GM21786 (cell line): ENCODE measurements around the gene ETS1.
A peak's percentile ranks its signal among the peaks of the same experiment; 100 is the strongest.

ENCODE experiments used
- ATAC-seq: cut with Tn5 transposase; IDR thresholded peaks from one replicate; pipeline ENCODE4 v1.9.1; 2021; ENCODE audit not compliant: unreplicated experiment

ETS1 gene

DNA sequence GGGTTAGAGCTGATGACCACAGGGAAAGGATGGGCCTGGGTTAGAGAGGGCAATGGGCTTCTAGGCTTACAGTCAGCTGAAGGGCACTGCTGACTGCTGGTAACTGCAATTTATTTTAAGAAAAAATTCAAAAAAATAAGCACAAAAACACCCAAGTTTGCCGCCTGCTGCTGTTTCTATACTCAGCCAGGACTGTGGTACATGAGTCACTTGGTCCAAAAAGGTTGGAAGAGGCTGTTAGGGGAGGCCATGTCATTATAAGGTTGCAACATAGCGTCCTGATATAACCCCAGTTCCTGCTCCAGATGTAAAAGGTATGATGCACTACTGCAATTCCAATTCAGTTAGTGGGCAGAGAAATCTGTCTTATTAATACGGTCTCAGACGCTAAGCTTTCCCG is 98.9 kb downstream of the ETS1 start:
- ATAC-seq: no peak

DNA sequence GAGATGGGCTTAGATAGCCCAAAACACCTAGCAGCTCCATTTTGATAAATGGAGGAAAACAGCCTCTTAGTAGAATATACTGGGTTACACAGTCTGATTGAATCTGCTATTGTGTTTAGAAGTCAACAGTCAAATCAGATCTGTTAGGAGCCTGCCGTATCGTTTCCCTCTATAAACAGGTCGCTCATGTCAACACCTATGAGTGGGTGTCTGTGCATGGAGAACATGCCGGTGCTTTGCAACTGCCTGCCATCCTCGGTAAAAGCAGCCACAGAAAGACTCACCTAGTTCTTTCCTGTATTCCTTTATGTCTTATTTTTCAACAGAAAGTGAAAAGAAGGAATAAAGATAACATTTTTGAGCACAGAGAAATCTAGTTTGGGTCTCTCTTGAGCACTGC is 99.4 kb downstream of the ETS1 start:
- ATAC-seq: no peak

DNA sequence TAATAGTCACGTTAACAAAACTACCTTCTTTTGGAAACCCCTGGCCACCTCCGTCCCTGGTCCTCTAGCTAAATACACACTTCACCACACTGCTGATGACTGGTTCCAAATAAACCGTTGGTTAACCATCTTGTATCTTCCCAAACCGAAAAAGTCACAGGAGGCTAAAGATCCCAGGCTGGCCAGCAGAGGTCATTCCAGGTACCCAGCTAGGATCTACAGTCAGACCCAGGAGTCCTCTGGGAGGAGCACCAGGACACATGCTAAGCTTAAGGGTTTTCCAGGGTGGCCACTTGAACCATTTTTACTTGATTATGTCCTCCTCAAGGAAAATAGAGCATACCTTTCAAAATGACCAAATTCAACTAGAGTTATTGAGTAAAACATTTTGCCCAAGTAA is 103.2 kb downstream of the ETS1 start:
- ATAC-seq: no peak

DNA sequence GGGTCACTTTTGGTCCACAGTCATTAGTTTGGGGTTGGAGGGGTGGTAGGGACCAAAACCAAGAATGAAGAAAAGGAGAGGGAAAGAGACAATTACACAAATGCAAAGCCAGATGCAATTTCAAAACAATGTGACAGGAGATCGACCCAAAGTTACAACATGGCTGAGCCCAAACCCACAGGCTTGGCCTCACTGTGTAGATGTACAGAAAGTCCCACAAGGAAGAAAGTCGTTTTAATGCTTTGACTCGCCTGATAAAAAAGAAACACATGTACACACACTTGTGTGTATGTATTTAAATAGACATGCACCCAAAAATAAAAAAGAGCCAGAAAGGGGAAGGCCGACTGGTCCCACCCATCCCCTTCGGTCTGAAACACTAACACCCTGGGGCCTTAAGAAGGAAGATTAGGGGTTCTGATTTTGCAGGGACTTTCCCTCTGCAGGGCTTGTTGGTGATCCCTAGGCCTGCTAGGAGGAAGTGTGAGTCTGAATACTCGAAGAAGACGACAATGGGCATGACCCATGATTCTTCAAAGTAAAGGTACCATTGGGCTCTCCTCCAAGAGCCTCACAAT is 104.1 kb downstream of the ETS1 start:
- ATAC-seq: peak; percentile 76

DNA sequence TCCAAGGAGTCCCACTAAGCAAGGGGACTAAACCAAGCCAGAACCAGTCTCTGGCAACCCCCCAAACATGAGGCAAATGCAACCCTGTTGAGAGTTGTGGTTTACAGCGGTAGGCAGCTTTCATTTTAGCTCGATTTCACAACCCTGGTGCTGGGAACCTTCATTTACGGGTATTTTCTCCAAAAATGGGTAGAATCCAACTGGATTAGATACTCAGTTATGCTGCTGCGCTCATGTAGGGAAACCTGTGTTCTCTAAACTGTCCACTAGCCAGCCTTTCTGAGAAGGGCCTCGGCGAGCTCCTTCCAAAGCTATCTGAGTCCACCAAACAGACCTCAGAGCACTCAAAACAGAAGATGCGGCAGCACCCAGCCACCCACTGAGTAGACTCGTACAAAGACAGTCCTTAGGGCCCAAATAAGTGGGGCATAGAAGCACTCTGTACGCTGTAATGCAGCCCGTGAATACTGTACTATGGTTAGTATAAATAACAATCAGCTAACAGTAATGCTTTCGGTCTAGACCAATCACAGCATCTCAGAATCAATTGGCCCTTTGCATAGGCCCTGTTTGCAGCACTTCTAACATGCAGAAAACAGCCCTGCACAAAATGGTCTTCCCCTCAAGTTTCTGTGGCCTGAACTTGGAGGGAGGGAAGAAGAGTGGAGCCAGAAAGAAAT is 104.7 kb downstream of the ETS1 start:
- peak; percentile 37 for ATAC-seq

DNA sequence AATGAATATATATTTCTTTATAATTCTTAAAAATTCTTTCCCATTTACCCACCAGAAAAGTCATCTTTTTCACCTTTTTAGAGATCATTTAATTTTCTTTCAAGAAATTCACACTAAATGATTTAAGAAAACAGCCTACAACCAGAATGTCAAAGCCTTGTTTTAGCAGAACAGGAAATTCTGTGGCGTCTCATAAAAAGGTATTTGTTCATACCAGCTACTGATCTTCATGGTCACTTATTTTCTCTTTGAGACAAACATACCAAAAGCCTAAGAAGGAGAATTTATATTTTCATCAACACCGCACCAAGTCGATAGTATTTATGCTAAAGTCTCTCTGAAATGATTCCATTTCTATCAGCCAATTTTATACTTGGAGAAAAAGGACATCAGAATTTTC is 105.3 kb downstream of the ETS1 start:
- no peak for ATAC-seq

DNA sequence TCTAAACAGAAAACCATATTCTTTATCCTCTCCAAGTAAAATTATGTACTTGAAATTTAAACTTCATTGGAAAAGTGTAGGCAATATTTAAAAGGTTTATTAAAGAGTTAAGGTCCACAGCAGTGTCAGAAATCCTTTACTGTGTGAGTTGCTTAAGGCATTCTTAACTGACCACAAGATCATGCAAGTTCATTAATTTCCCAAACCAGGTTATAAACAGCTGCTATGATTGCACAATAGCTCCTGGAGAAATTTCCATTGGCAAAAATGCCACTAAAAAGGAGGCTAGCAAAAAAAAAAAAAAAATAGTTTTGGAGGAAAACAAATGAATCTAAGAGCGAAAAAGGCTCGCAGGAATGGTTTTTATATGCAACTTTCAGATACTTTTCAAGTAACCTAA is 106.2 kb downstream of the ETS1 start:
- no peak for ATAC-seq

DNA sequence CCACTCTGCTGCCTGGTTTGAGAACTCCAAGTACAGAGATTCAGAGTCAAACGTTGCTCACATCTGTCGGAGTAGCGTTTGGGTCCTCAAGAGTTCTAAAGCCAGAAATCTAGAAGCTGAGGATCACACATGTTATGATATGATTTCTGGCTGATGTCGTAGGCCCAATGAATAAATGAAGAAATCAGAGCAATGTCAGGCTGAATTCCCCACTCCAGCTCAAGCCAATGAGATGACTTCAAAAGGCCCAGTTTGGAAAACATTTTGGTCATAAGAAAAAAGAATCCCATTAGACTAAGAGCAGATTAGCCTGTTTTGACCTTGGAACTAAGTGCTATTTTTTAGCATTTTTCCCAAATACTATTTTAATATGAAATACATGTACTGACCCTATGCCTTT is 106.7 kb downstream of the ETS1 start:
- no peak for ATAC-seq

DNA sequence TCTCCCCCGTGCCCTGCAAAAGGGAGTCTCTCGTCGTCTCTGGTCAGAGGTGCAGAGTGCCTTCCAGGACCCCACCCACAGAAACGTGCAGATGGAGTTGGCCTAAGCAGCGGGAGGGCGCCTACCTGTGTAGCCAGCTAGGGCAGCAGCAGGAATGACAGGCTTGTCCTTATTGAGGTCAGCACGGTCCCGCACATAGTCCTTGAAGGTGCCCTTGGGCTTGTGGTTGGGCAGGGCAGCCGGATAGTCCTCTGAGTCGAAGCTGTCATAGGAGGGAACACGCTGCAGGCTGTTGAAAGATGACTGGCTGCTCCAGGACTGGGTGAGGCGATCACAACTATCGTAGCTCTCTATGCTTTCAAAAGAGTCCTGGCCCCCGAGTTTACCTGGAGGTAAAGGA is 107.3 kb downstream of the ETS1 start:
- ATAC-seq: no peak

DNA sequence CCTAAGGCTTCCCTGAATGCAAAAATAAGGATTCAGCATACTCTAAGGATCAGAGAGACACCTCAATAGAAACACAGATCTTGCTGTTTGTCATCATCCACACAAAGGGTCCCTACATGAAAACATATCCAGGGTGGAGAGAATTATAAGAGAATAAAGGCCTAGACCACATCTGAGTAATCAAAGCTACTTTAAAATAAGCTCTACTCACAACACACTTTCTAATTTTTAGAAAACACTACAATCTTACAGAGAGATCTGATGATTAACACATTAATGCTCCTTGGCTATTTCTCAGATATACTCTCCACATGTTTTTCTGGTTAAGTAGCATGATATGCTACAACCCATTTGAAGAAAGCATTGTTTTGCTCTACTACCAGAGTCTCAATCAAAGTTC is 108.2 kb downstream of the ETS1 start:
- no peak for ATAC-seq

DNA sequence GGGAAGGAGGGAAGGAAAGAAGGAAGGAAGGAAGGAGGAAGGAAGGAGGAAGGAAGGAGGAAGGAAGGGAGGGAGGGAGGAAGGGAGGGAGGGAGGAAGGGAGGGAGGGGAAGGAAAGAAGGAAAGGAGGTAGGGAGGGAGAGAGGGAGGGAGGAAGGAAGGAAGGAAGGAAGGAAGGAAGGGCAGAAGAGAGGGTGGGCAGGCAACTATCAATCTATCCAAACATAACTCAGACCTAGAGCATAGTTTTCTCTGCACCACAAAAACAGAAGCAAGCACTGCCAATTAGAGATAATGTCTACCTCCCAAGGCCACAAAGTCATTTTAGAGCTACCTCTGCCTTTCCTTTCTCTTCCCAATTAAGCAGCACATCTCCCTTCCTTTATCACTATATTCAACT is 109.1 kb downstream of the ETS1 start:
- ATAC-seq: no peak

DNA sequence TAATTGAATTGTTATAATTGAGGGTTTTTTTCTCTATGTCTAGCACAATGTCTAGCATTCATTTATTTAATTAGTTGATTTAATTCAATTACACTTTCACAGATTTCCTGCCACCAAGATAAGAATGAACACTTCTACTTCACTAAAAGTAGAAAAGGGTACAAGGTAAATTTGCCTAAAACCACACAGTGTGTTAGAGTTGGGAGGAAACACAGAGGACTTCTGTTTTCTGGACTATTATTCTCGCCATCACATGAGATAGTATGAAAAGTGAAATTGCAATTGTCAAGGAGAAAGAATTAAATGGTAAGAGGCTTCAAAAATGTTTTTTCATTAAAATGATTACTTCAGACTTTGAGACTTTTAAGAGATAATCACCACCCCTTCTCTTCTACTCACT is 109.5 kb downstream of the ETS1 start:
- no peak for ATAC-seq

DNA sequence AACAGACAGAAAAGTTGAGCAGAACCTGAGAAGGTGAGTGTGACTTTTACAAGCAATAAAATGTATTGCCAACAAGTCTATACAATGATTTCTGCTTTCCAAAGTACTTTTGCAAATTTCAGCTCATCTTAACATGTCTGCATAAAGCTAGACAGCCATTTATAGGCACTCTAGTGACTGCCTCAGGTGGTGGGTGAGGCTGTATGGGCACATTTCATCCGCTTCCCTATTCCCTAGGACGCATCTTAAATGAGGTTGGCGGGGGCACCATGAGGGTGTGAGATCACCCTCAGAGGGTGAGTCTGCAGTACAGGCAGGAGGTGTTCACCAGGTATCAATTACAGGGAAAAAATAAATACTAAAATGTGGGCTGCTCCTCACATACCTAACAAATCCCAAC is 110.1 kb downstream of the ETS1 start:
- ATAC-seq: no peak

DNA sequence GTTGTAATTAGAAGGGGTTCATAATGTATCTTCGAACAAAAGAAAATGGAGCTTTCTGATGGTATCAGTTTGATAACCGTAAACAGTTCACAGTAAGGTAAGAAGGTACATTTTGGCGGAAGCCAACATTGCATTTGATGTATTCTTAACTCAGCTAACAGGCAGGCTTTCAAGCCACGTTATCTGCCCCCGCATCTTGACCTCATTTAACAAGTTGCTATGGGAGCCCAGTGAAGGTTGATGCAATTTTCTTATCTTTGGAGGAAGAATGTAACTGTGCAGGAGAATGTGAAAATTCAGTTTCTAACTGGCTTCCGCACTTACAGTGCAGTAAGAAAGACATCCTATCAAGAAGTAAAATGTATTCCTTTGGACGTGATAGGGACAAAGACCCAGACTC is 110.6 kb downstream of the ETS1 start:
- ATAC-seq: no peak

DNA sequence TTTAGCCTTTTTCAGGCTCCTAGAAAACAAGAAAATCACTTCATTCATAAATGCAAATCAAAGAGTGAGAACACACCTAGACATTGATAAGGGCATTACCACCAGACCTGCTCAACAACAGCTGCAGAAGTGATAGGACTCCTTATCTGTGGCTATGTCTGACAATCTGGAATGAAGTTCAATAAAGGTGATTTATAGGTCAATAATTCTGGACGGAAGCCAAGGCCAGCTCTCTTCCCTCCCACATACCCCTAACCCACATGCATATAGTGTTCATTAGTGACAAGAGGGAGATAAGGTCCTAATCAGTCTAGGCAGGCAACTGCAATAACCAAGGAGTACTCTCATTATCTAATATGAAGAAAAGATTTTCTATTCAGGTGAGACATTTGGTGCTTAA is 111.3 kb downstream of the ETS1 start:
- no peak for ATAC-seq

DNA sequence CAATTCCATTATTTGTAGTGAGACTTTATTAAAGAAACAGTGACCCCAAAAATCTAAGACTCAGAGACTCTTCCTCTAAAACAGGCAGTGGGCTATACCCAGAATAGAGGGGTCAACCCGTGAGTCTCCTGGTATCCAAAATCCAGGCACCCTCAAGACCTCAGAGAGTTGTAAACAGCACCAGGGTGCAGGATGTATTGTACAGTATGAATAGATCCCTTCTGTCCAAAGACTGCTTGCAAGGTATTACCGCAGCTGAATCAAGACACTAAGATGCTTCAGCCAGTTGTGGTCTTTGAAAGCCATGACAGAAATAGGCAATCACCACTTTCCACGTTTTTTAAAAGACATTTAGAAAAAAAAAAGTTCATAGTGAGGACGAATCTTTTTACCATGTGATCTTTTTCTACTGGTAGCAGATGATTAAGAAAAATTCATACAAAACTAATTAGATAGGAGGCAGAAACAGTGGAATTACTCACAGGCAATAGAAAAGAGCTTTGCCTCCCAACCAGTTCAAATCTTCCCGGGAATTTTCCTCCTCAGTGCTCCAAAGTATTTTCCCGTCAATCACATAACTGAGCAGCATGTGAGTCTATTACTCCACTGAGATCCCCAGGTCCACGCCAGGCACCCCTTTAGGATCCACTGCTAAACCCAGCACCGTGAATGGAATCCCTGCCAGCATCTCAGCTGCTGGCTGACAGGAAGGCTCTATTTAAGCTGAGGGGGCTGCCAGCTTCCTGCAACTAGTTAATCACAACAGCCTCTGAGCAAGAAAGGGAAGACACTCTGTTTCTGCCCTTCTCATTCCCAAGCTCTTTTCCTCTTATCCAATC is 113.1 kb downstream of the ETS1 start:
- ATAC-seq: no peak

DNA sequence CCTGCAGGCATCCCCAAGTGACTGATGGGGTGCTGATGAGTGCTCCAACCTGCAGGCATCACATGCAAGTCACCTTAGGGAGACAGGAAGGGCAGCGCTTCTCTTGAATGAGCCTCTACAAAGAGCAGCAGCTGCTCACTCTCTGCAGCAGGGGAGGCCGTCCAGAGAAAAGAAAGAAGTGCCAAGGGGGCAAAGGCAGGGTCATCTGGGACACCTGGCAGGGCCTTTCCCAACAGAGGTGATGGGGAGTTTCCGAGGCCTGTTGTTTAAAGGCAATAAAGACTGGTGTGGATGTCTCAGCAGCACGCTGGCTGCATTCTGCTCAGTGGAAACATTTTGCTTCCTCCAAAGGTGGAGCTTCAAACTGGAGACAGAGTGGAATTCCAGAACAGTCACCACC is 113.7 kb downstream of the ETS1 start:
- peak; percentile 12 for ATAC-seq

DNA sequence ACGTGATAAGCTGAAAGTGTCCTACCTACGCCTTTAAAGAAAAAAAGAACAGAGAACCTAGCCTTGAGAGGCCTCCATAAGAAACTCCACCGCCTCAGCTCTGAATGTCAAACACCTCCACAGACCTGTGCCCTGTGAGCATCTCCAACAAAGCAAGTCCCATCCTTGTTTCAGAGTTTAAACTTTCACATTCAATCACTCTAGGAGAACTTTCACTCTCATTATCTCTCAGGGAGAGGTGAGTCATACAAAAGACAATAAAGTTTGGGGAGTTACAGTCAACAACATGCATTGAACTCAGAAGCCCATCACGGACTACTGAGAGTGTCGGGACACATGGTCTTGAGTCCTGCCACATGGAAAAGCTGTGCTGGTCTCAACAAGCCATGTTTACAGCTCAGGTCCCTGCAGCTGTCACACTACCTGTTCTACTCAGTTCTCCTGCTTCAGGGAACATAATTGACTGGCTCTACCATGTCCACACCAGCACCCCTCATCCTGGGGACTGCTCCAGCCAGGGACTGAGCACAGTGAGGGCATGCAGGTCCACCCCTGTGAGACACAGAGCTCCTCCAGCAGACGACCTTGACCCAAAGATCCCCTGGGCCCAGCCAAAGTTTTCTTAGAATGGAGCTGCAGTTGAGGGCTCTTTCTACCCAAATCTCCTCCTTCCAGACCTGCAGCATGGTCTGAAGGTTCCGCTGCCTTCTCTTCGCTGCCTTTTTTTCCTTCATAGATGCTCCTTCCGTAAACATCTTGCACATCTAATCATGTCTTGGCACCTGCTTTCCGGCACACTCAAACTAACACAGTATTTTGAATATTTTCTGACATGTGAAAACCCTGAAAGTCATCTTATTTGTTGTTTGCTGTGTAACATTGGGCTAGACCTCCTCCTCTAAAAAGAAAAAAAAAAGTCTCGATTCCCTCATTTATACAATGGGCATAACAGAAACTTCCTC is 114.9 kb downstream of the ETS1 start:
- ATAC-seq: peak; percentile 54

DNA sequence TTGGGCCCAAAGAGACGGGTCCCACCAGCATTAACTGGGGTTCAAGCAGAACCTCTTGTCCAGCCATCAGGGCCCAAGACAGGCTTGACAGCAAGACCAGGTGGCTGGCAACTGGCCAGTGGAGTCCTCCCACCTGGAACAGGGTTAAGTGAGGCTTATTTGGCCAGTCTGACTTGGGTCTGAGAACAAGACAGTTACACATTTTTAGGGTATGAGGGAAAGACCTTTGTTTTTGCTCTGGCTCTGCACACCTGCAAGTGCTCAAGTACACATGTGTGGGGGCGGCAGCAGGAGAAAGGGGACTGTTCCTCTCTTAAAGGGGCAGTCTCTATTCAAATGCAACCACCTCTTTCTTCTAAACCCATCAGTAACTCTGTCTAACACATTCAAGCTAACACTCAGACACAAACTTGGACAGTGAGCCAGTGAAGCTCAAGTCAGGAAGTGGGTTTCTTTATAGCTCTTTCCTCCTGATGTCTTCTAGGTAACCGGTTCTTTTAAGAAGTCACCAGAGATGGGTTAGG is 116.2 kb downstream of the ETS1 start:
- ATAC-seq: peak; percentile 32

DNA sequence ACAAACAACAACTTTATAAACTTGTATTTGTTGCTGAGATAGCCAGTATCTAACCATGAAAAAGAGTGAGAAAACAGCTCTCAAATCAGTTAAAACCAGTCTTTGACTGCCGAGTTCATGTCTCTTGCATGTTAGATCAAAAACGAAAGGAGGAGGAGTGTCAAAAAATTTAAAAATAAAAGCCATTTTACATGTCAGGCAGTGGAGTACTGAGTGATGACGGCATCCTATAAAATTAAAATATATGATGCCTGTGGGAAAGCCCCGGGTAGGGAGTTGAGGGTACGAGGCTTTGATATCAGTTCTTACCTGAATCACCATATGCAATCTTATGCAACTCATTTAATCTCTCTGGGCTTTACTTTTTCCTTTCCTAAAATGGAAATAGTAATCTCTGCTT is 117.3 kb downstream of the ETS1 start:
- no peak for ATAC-seq

DNA sequence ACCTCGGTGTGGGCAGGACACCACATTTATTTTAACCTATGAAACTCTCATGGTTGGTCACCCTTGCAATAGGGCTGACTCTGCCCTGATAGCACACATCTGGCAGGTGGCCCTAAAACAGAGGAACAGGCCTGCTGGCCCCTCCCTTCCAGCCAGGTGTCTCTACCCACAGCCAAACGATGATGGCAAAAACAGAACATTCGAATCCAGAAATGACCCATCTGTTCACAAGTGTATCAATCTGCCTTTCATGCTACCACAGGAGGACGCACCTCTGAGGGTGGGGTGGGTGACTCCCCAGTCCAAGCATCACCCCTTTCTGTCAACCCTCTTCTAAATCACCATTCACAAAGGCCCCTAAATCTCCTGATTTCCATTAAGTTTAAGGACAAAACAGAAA is 118.1 kb downstream of the ETS1 start:
- peak; percentile 43 for ATAC-seq
